IPS-15b (cell line): ENCODE measurements around the gene RNF123.

ENCODE experiments used
- H3K27me3 ChIP-seq: one replicate; pipeline ENCODE4 v1.6.1; 2013; ENCODE audit warnings: low read length; ENCODE audit not compliant: control insufficient read depth, insufficient read depth
- H3K36me3 ChIP-seq: one replicate; pipeline ENCODE4 v1.6.1; 2013; ENCODE audit warnings: low read length; ENCODE audit not compliant: control insufficient read depth, insufficient read depth
- H3K4me1 ChIP-seq: one replicate; pipeline ENCODE4 v1.6.1; 2013; ENCODE audit warnings: mild to moderate bottlenecking, low read length; ENCODE audit not compliant: control insufficient read depth, insufficient read depth
- H3K4me3 ChIP-seq: one replicate; pipeline ENCODE4 v1.5.1; 2013; ENCODE audit warnings: low read depth, low read length
- H3K9ac ChIP-seq: one replicate; pipeline ENCODE4 v1.6.1; 2013; ENCODE audit warnings: low read depth, mild to moderate bottlenecking, low read length
- H3K9me3 ChIP-seq: one replicate; pipeline ENCODE4 v1.6.1; 2013; ENCODE audit warnings: mild to moderate bottlenecking, low read length; ENCODE audit not compliant: control insufficient read depth, insufficient read depth

The RNF123 gene

GRCh38 chr3:49662021-49662420 lies 27.3 kb upstream of the RNF123 start:
- Histone ChIP-seq H3K9me3 (no peaks in the 10 kb centered on the region), H3K4me1 (no peaks in the 10 kb centered on the region), H3K9ac (no peak overlapping the region), H3K4me3 (no peak overlapping the region), H3K27me3 (no peaks in the 10 kb centered on the region), H3K36me3 (no peaks in the 10 kb centered on the region)

GRCh38 chr3:49662720-49663413 lies 26.5 kb upstream of the RNF123 start:
- H3K27me3 ChIP-seq = no peaks in the 10 kb centered on the region
- H3K9ac ChIP-seq = no peak overlapping the region
- no peaks in the 10 kb centered on the region for H3K9me3 ChIP-seq
- H3K36me3 ChIP-seq = no peaks in the 10 kb centered on the region
- no peak overlapping the region for H3K4me3 ChIP-seq
- no peaks in the 10 kb centered on the region for H3K4me1 ChIP-seq

GRCh38 chr3:49663831-49664230 lies 25.5 kb upstream of the RNF123 start:
- Histone ChIP-seq H3K36me3 (no peaks in the 10 kb centered on the region), H3K9ac (no peak overlapping the region), H3K9me3 (no peaks in the 10 kb centered on the region), H3K4me3 (no peak overlapping the region), H3K27me3 (no peaks in the 10 kb centered on the region), H3K4me1 (peaks cover 2% of the 10 kb centered on the region)

GRCh38 chr3:49664300-49664699 lies 25.1 kb upstream of the RNF123 start:
- H3K36me3 ChIP-seq = no peaks in the 10 kb centered on the region
- H3K9ac ChIP-seq = no peak overlapping the region
- no peak overlapping the region for H3K4me3 ChIP-seq
- peaks cover 2% of the 10 kb centered on the region for H3K4me1 ChIP-seq
- no peaks in the 10 kb centered on the region for H3K27me3 ChIP-seq
- H3K9me3 ChIP-seq = no peaks in the 10 kb centered on the region

GRCh38 chr3:49665822-49666519 lies 23.4 kb upstream of the RNF123 start:
- Histone ChIP-seq H3K4me3 (no peak overlapping the region), H3K36me3 (no peaks in the 10 kb centered on the region), H3K9ac (no peak overlapping the region), H3K27me3 (no peaks in the 10 kb centered on the region), H3K9me3 (no peaks in the 10 kb centered on the region), H3K4me1 (peaks cover 2% of the 10 kb centered on the region)

GRCh38 chr3:49666592-49666991 lies 22.8 kb upstream of the RNF123 start:
- no peaks in the 10 kb centered on the region for H3K36me3 ChIP-seq
- H3K4me1 ChIP-seq = peaks cover 5% of the 10 kb centered on the region
- no peaks in the 10 kb centered on the region for H3K9me3 ChIP-seq
- H3K4me3 ChIP-seq = no peak overlapping the region
- H3K9ac ChIP-seq = no peak overlapping the region
- no peaks in the 10 kb centered on the region for H3K27me3 ChIP-seq

GRCh38 chr3:49667701-49668413 lies 21.5 kb upstream of the RNF123 start:
- Histone ChIP-seq H3K27me3 (no peaks in the 10 kb centered on the region), H3K9me3 (no peaks in the 10 kb centered on the region), H3K36me3 (no peaks in the 10 kb centered on the region), H3K4me3 (no peak overlapping the region), H3K4me1 (peaks cover 8% of the 10 kb centered on the region), H3K9ac (no peak overlapping the region)

- Histone ChIP-seq H3K9ac (no peak overlapping the region), H3K4me1 (peaks cover 8% of the 10 kb centered on the region), H3K27me3 (no peaks in the 10 kb centered on the region), H3K9me3 (no peaks in the 10 kb centered on the region), H3K36me3 (no peaks in the 10 kb centered on the region), H3K4me3 (no peak overlapping the region)
Observed at GRCh38 chr3:49668414-49668797, 21.0 kb upstream of the RNF123 start.

GRCh38 chr3:49668861-49669260 lies 20.5 kb upstream of the RNF123 start:
- Histone ChIP-seq H3K36me3 (no peaks in the 10 kb centered on the region), H3K9ac (no peak overlapping the region), H3K9me3 (no peaks in the 10 kb centered on the region), H3K4me3 (no peak overlapping the region), H3K27me3 (no peaks in the 10 kb centered on the region), H3K4me1 (peaks cover 8% of the 10 kb centered on the region)

- Histone ChIP-seq H3K4me1 (peaks cover 8% of the 10 kb centered on the region), H3K9me3 (no peaks in the 10 kb centered on the region), H3K27me3 (no peaks in the 10 kb centered on the region), H3K9ac (no peak overlapping the region), H3K36me3 (no peaks in the 10 kb centered on the region), H3K4me3 (no peak overlapping the region)
Observed at GRCh38 chr3:49669352-49669751, 20.0 kb upstream of the RNF123 start.

GRCh38 chr3:49670940-49671290 lies 18.4 kb upstream of the RNF123 start:
- Histone ChIP-seq H3K36me3 (peaks cover 4% of the 10 kb centered on the region), H3K9ac (no peak overlapping the region), H3K9me3 (no peaks in the 10 kb centered on the region), H3K4me3 (no peak overlapping the region), H3K27me3 (no peaks in the 10 kb centered on the region), H3K4me1 (peaks cover 13% of the 10 kb centered on the region)
